Astrocyte (in vitro differentiated cells and primary cell): ENCODE results near the gene COL5A1. TPM values are rescaled to one million over a fixed set of nuclear protein-coding genes. Genes with fewer than 3 reads are reported as not detected.

ENCODE experiments used
- DNase-seq: peaks from one replicate; pipeline ENCODE4 v3.0.0-alpha.2; 2010; ENCODE audit warnings: low read depth
- FAIRE-seq: peaks from 2 replicates; lab custom pipeline; 2011; peaks lifted over from hg19 to GRCh38; lab: Jason Lieb, UNC
- H2AFZ ChIP-seq: 2 replicates; pipeline ENCODE4 v1.6.0; 2012; ENCODE audit warnings: low read depth, low read length, inconsistent platforms
- H3K27ac ChIP-seq: 2 replicates; pipeline ENCODE4 v1.5.1; 2011; ENCODE audit warnings: low read depth, low read length, inconsistent platforms
- H3K27me3 ChIP-seq: 2 replicates; pipeline ENCODE4 v1.6.0; 2011; ENCODE audit warnings: low read length, inconsistent platforms; ENCODE audit not compliant: insufficient read depth
- H3K36me3 ChIP-seq: 2 replicates; pipeline ENCODE4 v1.5.1; 2011; ENCODE audit warnings: low read length, inconsistent platforms; ENCODE audit not compliant: insufficient read depth
- H3K4me1 ChIP-seq: 2 replicates; pipeline ENCODE4 v1.5.1; 2011; ENCODE audit warnings: low read length, inconsistent platforms; ENCODE audit not compliant: insufficient read depth
- H3K4me2 ChIP-seq: 2 replicates; pipeline ENCODE4 v1.6.0; 2012; ENCODE audit warnings: low read length, inconsistent platforms
- H3K4me3 ChIP-seq: 2 replicates; pipeline ENCODE4 v1.5.1; 2011; ENCODE audit warnings: low read depth, mild to moderate bottlenecking, low read length, inconsistent platforms; ENCODE audit not compliant: insufficient read depth
- H3K79me2 ChIP-seq: 2 replicates; pipeline ENCODE4 v1.6.0; 2012; ENCODE audit warnings: mild to moderate bottlenecking, low read length, inconsistent platforms; ENCODE audit not compliant: insufficient read depth
- H3K9ac ChIP-seq: 2 replicates; pipeline ENCODE4 v1.6.0; 2012; ENCODE audit warnings: mild to moderate bottlenecking, low read length, inconsistent platforms
- H3K9me3 ChIP-seq: 2 replicates; pipeline ENCODE4 v1.5.1; 2012; ENCODE audit warnings: low read depth, mild to moderate bottlenecking, low read length, inconsistent platforms; ENCODE audit not compliant: insufficient read depth
- H4K20me1 ChIP-seq: 2 replicates; pipeline ENCODE4 v1.6.0; 2012; ENCODE audit warnings: low read length, inconsistent platforms; ENCODE audit not compliant: insufficient read depth
- H3K27ac Mint-ChIP-seq: one replicate; pipeline ENCODE4 v1.8.0; 2021; ENCODE audit warnings: mild to moderate bottlenecking, mixed read lengths; ENCODE audit not compliant: unreplicated experiment
- H3K27me3 Mint-ChIP-seq: one replicate; pipeline ENCODE4 v1.8.0; 2021; ENCODE audit warnings: low read depth, mixed read lengths; ENCODE audit not compliant: unreplicated experiment
- H3K36me3 Mint-ChIP-seq: one replicate; pipeline ENCODE4 v1.8.0; 2021; ENCODE audit warnings: low read depth, mixed read lengths; ENCODE audit not compliant: unreplicated experiment
- H3K4me1 Mint-ChIP-seq: one replicate; pipeline ENCODE4 v1.8.0; 2021; ENCODE audit warnings: low read depth, mixed read lengths; ENCODE audit not compliant: unreplicated experiment
- H3K4me3 Mint-ChIP-seq: one replicate; pipeline ENCODE4 v1.8.0; 2021; ENCODE audit warnings: mild to moderate bottlenecking, moderate library complexity, mixed read lengths; ENCODE audit not compliant: unreplicated experiment
- H3K9me3 Mint-ChIP-seq: one replicate; pipeline ENCODE4 v1.8.0; 2021; ENCODE audit warnings: mild to moderate bottlenecking, mixed read lengths; ENCODE audit not compliant: unreplicated experiment
- EZH2 ChIP-seq: IDR thresholded peaks from 2 replicates; pipeline ENCODE4 v1.6.1; 2012; ENCODE audit warnings: mild to moderate bottlenecking, low read length, inconsistent platforms; ENCODE audit not compliant: insufficient read depth
- total RNA-seq: library from RNA; stranded (reverse); gene quantifications from 2 replicates; pipeline ENCODE4 v1.2.1, GENCODE V29; 2021
- TF ChIP-seq, protein P1 (sequence below): IDR thresholded peaks from 2 replicates; pipeline ENCODE4 v1.5.1; 2011; ENCODE audit warnings: low read depth, mild to moderate bottlenecking, inconsistent platforms, low read length, moderate library complexity; ENCODE audit not compliant: insufficient read depth

The COL5A1 gene
- total RNA-seq, 1 donor from 2014 or later: 1,055 TPM

DNA sequence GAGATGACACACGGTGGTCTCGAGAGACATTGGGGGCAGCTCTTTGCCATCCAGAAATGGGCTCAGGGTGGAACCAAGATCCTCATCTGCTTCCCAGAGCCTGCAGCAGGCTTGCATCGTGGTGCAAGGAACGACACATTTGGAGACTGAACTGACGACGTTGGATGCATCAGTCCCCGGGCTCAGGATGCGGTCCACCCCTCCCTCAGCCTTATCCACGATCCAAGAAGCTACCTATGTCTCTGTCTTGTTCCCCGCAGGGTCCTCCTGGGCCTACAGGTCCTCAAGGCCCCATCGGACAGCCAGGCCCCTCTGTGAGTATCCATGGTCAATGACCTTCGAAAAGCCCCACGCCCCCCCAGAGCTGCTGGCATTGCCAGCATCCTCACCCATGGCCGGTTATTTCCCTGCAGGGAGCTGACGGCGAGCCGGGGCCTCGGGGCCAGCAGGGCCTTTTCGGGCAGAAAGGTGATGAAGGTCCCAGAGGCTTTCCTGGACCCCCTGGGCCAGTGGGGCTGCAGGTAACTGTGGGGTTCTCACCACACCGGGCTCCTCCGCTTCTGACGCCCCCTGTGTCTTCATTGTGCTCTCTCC, 169.6 kb downstream of the COL5A1 start:
- Mint-ChIP-seq H3K36me3 (peaks cover 51% of the 10 kb centered on the region), H3K4me1 (peaks cover 69% of the 10 kb centered on the region), H3K4me3 (peak overlapping the region; percentile 64), H3K27ac (peak overlapping the region; percentile 98), H3K9me3 (no peaks in the 10 kb centered on the region), H3K27me3 (no peaks in the 10 kb centered on the region)
- Histone ChIP-seq H3K4me3 (no peak overlapping the region), H3K27ac (peak overlapping the region; percentile 95), H3K27me3 (no peaks in the 10 kb centered on the region), H2AFZ (no peak overlapping the region), H3K79me2 (peaks cover 19% of the 10 kb centered on the region), H3K36me3 (peaks cover 67% of the 10 kb centered on the region), H3K9me3 (no peaks in the 10 kb centered on the region), H3K4me2 (peak overlapping the region; percentile 62), H3K4me1 (peaks cover 70% of the 10 kb centered on the region), H4K20me1 (peaks cover 82% of the 10 kb centered on the region), H3K9ac (peak overlapping the region; percentile 82)
- FAIRE-seq (no peak), DNase-seq (no peak)
- TF ChIP-seq, protein P1, sequence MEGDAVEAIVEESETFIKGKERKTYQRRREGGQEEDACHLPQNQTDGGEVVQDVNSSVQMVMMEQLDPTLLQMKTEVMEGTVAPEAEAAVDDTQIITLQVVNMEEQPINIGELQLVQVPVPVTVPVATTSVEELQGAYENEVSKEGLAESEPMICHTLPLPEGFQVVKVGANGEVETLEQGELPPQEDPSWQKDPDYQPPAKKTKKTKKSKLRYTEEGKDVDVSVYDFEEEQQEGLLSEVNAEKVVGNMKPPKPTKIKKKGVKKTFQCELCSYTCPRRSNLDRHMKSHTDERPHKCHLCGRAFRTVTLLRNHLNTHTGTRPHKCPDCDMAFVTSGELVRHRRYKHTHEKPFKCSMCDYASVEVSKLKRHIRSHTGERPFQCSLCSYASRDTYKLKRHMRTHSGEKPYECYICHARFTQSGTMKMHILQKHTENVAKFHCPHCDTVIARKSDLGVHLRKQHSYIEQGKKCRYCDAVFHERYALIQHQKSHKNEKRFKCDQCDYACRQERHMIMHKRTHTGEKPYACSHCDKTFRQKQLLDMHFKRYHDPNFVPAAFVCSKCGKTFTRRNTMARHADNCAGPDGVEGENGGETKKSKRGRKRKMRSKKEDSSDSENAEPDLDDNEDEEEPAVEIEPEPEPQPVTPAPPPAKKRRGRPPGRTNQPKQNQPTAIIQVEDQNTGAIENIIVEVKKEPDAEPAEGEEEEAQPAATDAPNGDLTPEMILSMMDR: peak; percentile 4
- TF ChIP-seq EZH2: no peak

DNA sequence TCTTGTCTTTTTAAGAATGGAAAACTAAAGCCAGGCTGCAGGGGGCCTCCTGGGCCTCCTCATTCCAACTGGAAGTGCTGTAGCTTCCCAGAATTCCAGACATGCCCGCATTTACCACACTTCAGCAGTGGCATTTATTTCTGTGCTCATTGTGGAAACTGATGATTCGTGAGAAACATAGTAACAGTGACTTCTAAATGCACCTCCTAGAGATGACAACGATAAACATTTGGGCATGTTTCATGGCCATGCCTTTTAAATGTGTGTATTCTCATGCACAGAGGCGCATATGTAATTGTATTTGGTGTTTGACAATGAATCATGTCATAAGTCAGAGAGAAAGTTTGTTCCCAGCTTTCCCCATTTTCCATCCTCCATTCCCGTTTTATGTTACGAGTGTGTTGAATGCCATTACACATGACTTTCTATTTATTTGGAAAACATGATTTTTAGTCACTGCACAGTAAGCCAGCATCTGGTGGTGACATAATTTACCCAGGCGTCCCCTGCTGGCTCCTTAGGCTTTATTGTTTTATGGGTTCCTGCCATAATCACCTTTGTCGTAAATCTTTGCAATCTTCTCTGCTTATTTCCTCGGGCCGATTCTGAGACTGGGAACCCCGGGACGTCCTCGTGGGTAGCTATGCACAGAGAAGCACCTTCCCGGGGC, 170.2 kb downstream of the COL5A1 start:
- peak overlapping the region; percentile 62 for H3K4me2 ChIP-seq
- FAIRE-seq: peak; percentile 97

More for the DNA sequence above, 170.2 kb downstream of the COL5A1 start:
- H3K27me3 ChIP-seq: no peaks in the 10 kb centered on the region
- no peak overlapping the region for H3K4me3 ChIP-seq
- peaks cover 68% of the 10 kb centered on the region for H3K36me3 ChIP-seq
- H3K9me3 ChIP-seq: no peaks in the 10 kb centered on the region
- Mint-ChIP-seq H3K9me3 (no peaks in the 10 kb centered on the region), H3K4me1 (peaks cover 67% of the 10 kb centered on the region), H3K4me3 (peak overlapping the region; percentile 75), H3K27ac (peak overlapping the region; percentile 98), H3K27me3 (no peaks in the 10 kb centered on the region), H3K36me3 (peaks cover 49% of the 10 kb centered on the region)
- peak; percentile 94 for DNase-seq
- peak overlapping the region; percentile 82 for H3K9ac ChIP-seq
- peak overlapping the region; percentile 95 for H3K27ac ChIP-seq
- peaks cover 65% of the 10 kb centered on the region for H3K4me1 ChIP-seq
- H2AFZ ChIP-seq: no peak overlapping the region
- peaks cover 78% of the 10 kb centered on the region for H4K20me1 ChIP-seq
- peaks cover 19% of the 10 kb centered on the region for H3K79me2 ChIP-seq
- no peak for TF ChIP-seq EZH2
- TF ChIP-seq, protein P1: no peak
